NT2/D1 (cell line): ENCODE data around the gene KAZALD1.

ENCODE experiments used
- DNase-seq: peaks from one replicate; pipeline ENCODE4 v3.0.0-alpha.2; 2011; ENCODE audit warnings: low read depth, low spot score
- H3K27me3 ChIP-seq: 2 replicates; pipeline ENCODE4 v1.6.0; 2011; ENCODE audit warnings: mild to moderate bottlenecking; ENCODE audit not compliant: insufficient read length, insufficient read depth
- H3K36me3 ChIP-seq: 2 replicates; pipeline ENCODE4 v1.6.1; 2011; ENCODE audit warnings: mild to moderate bottlenecking, low read length, mixed read lengths; ENCODE audit not compliant: insufficient read depth, insufficient read length
- H3K4me1 ChIP-seq: 2 replicates; pipeline ENCODE4 v1.5.1; 2011; ENCODE audit not compliant: insufficient read depth, insufficient read length
- H3K4me3 ChIP-seq: 2 replicates; pipeline ENCODE4 v1.5.1; 2011; ENCODE audit warnings: low read depth; ENCODE audit not compliant: insufficient read length
- H3K9ac ChIP-seq: 2 replicates; pipeline ENCODE4 v1.6.0; 2011; ENCODE audit warnings: low read depth; ENCODE audit not compliant: insufficient read length
- H3K9me3 ChIP-seq: 2 replicates; pipeline ENCODE4 v1.5.1; 2011; ENCODE audit warnings: mild to moderate bottlenecking, low read length; ENCODE audit not compliant: insufficient read depth
- SUZ12 ChIP-seq: IDR thresholded peaks from 2 replicates; pipeline ENCODE4 v1.6.1; 2011; ENCODE audit not compliant: insufficient read length, insufficient read depth; ENCODE audit errors: extremely low read depth
- YY1 ChIP-seq: IDR thresholded peaks from 2 replicates; pipeline ENCODE4 v1.6.1; 2011; ENCODE audit not compliant: insufficient read length, insufficient read depth
- ZNF274 ChIP-seq: IDR thresholded peaks from 2 replicates; pipeline ENCODE4 v1.6.1; 2011; ENCODE audit warnings: mild to moderate bottlenecking, low read depth, low read length

Gene KAZALD1

GRCh38 chr10:101094121-101094879 is 32.5 kb downstream of the KAZALD1 start:
- Histone ChIP-seq H3K27me3 (no peaks in the 10 kb centered on the region), H3K4me3 (no peak overlapping the region), H3K36me3 (no peaks in the 10 kb centered on the region), H3K9me3 (no peaks in the 10 kb centered on the region), H3K9ac (no peak overlapping the region), H3K4me1 (peaks cover 9% of the 10 kb centered on the region)
- no peak for DNase-seq
- TF ChIP-seq YY1 (no peak), SUZ12 (no peak), ZNF274 (no peak)

GRCh38 chr10:101095004-101095403 is 33.2 kb downstream of the KAZALD1 start:
- Histone ChIP-seq H3K36me3 (no peaks in the 10 kb centered on the region), H3K4me3 (no peak overlapping the region), H3K9ac (no peak overlapping the region), H3K9me3 (no peaks in the 10 kb centered on the region), H3K4me1 (peaks cover 9% of the 10 kb centered on the region), H3K27me3 (no peaks in the 10 kb centered on the region)
- DNase-seq = no peak
- TF ChIP-seq YY1 (no peak), ZNF274 (no peak), SUZ12 (no peak)

GRCh38 chr10:101095550-101096213 is 33.9 kb downstream of the KAZALD1 start:
- Histone ChIP-seq H3K9me3 (no peaks in the 10 kb centered on the region), H3K4me3 (no peak overlapping the region), H3K36me3 (no peaks in the 10 kb centered on the region), H3K9ac (no peak overlapping the region), H3K4me1 (peaks cover 9% of the 10 kb centered on the region), H3K27me3 (no peaks in the 10 kb centered on the region)
- TF ChIP-seq SUZ12 (no peak), YY1 (no peak), ZNF274 (no peak)
- DNase-seq = peak; percentile 85

- DNase-seq = no peak
- Histone ChIP-seq H3K27me3 (no peaks in the 10 kb centered on the region), H3K9ac (no peak overlapping the region), H3K4me1 (peaks cover 9% of the 10 kb centered on the region), H3K9me3 (no peaks in the 10 kb centered on the region), H3K4me3 (no peak overlapping the region), H3K36me3 (no peaks in the 10 kb centered on the region)
- TF ChIP-seq SUZ12 = no peak
- no peak for TF ChIP-seq YY1
- TF ChIP-seq ZNF274 = no peak
Measured at GRCh38 chr10:101096378-101096777, 34.6 kb downstream of the KAZALD1 start.

- no peak for DNase-seq
- no peaks in the 10 kb centered on the region for H3K27me3 ChIP-seq
- no peaks in the 10 kb centered on the region for H3K36me3 ChIP-seq
- TF ChIP-seq ZNF274 = no peak
- TF ChIP-seq SUZ12 = no peak
- no peak overlapping the region for H3K4me3 ChIP-seq
- H3K9ac ChIP-seq = no peak overlapping the region
- H3K9me3 ChIP-seq = no peaks in the 10 kb centered on the region
- peaks cover 9% of the 10 kb centered on the region for H3K4me1 ChIP-seq
Measured at GRCh38 chr10:101097881-101098280, 36.1 kb downstream of the KAZALD1 start.

GRCh38 chr10:101099901-101100300 is 38.1 kb downstream of the KAZALD1 start:
- H3K4me3 ChIP-seq = no peak overlapping the region

GRCh38 chr10:101101372-101101881 is 39.6 kb downstream of the KAZALD1 start:
- Histone ChIP-seq H3K4me3 (no peak overlapping the region), H3K9me3 (no peaks in the 10 kb centered on the region), H3K9ac (no peak overlapping the region), H3K36me3 (no peaks in the 10 kb centered on the region), H3K27me3 (no peaks in the 10 kb centered on the region), H3K4me1 (no peaks in the 10 kb centered on the region)
- TF ChIP-seq ZNF274 (no peak), YY1 (no peak)
- no peak for DNase-seq

More at GRCh38 chr10:101099901-101100300, 38.1 kb downstream of the KAZALD1 start:
- Histone ChIP-seq H3K27me3 (no peaks in the 10 kb centered on the region), H3K36me3 (no peaks in the 10 kb centered on the region), H3K4me1 (peaks cover 4% of the 10 kb centered on the region), H3K9me3 (no peaks in the 10 kb centered on the region), H3K9ac (no peak overlapping the region)
- no peak for TF ChIP-seq SUZ12
- TF ChIP-seq YY1 = no peak
- no peak for TF ChIP-seq ZNF274
- DNase-seq = no peak
